Measurements from ENCODE around the gene PRR36.

Gene PRR36

DNA sequence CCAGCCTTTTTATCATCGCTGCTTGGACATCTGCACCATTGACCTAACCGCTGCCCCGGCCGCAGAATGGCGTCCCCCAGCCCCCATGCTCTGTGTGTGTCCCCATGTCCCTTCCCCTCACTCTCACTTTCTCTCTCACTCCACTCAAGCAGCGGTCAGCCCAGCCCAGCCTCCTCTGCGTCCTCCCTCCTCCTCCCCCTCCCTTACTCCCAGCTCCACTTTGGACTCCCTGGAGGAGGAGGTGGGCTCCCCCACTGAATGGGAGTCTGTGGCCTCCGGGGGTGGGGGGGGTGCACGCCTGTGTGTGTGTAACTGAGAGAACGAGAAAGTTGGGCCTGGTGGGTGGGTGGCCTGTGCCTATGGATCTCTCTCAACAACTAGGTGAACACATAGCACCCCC is 31.7 kb upstream of the PRR36 start:
- TF ChIP-seq, protein P1, sequence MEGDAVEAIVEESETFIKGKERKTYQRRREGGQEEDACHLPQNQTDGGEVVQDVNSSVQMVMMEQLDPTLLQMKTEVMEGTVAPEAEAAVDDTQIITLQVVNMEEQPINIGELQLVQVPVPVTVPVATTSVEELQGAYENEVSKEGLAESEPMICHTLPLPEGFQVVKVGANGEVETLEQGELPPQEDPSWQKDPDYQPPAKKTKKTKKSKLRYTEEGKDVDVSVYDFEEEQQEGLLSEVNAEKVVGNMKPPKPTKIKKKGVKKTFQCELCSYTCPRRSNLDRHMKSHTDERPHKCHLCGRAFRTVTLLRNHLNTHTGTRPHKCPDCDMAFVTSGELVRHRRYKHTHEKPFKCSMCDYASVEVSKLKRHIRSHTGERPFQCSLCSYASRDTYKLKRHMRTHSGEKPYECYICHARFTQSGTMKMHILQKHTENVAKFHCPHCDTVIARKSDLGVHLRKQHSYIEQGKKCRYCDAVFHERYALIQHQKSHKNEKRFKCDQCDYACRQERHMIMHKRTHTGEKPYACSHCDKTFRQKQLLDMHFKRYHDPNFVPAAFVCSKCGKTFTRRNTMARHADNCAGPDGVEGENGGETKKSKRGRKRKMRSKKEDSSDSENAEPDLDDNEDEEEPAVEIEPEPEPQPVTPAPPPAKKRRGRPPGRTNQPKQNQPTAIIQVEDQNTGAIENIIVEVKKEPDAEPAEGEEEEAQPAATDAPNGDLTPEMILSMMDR (IDR thresholded peaks at IDR 0.05; ENCODE audit: low read depth, low read length), result no peak
- no peak overlapping the region for H3K4me3 ChIP-seq (ENCODE audit: low read depth, low read length)
- H3K36me3 ChIP-seq, result peaks cover 17% of the 10 kb centered on the region
- H3K27me3 ChIP-seq, result no peaks in the 10 kb centered on the region
- H3K4me1 ChIP-seq, result no peaks in the 10 kb centered on the region
- DNase-seq, result no peak
- H3K9me3 ChIP-seq, result no peaks in the 10 kb centered on the region

DNA sequence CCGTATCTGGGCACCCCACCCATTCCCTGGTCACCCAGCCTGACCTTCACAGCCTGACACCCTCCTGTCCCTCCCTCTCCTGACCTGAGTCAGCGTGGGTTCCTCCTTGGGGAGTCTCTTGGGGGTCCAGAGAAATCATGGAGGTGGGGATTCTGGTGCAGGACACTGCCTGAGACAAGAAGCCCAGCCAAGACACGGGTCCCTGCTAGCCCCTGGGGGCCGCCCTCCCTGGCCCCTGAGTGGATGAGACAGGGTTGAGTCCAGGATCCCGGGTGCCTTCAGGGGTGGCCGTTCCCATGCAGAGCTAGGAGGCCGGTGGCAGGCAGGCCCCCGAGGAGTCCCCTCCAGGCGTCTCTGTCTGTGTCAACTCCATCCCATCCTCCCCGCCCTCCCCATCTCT is 31.1 kb upstream of the PRR36 start:
- H3K27me3 ChIP-seq, result no peaks in the 10 kb centered on the region
- H3K4me3 ChIP-seq (ENCODE audit: low read depth, low read length), result peak overlapping the region; percentile 75; the same call in 1 of the 2 replicates
- TF ChIP-seq, protein P1 (IDR thresholded peaks at IDR 0.05; ENCODE audit: low read depth, low read length), result no peak

DNA sequence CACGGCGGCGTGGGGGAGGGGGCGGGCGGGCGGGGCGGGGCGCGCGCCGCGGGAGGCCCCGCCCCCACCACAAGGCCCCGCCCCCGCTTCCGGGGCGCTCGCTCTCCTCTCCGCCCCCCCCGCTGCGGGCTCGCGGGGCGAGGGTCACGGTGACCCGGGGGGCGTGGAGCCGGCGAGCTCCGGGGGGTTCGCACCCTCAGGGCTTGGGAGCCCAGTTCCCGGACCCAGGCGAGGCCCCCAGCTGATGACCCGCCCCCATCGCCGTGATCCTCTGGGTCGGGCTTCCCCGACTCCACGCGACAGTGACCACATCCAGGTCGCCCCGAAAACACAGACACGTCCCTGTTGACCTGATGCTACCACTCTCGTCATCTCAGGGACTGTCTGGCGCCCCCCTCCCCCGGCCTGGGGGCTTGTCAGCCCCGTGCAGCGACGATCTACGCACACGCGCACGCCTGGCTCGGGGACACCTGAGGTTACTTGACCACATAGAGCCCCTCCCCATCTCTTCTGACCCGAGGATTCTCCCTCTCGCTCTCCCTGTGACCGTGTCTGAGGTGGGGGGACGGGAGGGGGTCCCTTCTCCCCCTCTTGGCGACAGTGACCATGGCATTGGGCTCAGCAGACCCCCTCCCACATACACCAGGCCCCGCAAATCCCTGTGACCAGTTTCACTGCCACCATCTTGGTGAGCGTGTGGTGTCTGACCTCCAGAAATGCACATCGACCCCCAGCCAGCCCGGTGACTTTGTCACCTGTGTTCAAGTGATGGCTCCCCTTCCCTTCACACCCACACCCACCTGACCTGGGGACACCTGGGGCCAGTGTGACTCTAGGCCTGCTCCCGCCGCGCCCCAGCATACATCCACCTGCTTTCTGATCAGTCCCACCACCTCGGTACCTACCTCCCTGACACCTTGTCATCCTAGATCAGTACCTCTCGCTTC is 30.2 kb upstream of the PRR36 start:
- H3K36me3 ChIP-seq, result peaks cover 6% of the 10 kb centered on the region
- TF ChIP-seq, protein P1 (IDR thresholded peaks at IDR 0.05; ENCODE audit: low read depth, low read length), result no peak
- peak; percentile 43 for DNase-seq
- H3K4me1 ChIP-seq, result no peaks in the 10 kb centered on the region
- no peaks in the 10 kb centered on the region for H3K27me3 ChIP-seq
- H3K4me3 ChIP-seq (ENCODE audit: low read depth, low read length), result peak overlapping the region; percentile 75
- no peaks in the 10 kb centered on the region for H3K9me3 ChIP-seq

More for the DNA sequence above, 31.1 kb upstream of the PRR36 start:
- no peaks in the 10 kb centered on the region for H3K4me1 ChIP-seq
- H3K36me3 ChIP-seq, result peaks cover 11% of the 10 kb centered on the region
- DNase-seq, result no peak
- no peaks in the 10 kb centered on the region for H3K9me3 ChIP-seq

DNA sequence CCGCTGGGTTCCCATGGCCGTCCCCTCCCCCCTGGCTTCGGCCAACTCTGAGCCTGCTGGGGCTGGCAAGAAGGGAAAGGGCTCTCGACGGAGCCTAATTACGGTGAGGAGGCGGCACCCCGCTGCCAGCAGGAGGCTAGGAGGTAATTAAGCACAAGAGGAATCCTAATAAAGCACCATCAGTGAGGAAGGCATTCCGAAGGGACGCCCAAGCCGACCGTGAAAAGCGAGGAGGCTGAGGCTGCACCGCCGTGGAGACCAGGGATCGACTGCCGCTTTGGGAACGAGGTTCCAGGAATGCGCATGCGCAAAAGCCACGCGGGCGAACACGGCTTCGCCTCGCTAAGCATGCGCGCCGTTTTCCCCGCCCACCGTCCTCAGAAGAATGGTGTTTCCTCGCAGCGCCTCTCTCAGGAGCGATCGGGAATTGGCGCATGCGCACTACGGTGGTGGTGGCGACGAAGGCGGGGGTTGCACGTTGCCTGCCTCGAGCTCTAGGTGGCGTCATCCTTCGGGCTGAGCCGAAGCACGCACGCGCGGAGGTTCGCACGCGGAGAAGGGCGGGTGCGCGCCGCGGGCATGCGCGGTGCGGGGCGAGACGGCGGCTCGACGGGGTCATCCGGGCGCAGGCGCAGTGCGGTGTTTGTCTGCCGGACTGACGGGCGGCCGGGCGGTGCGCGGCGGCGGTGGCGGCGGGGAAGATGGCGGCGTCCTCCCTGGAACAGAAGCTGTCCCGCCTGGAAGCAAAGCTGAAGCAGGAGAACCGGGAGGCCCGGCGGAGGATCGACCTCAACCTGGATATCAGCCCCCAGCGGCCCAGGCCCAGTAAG is 29.3 kb upstream of the PRR36 start, which contains the start of gene MAP2K7:
Gene MAP2K7, plus strand, starts transcription at position 634 of the 830 bp plus-strand sequence. Its CDS starts 68 bp downstream, at position 702.
- peak; percentile 100 for DNase-seq
- H3K4me1 ChIP-seq, result no peaks in the 10 kb centered on the region
- TF ChIP-seq, protein P1 (IDR thresholded peaks at IDR 0.05; ENCODE audit: low read depth, low read length), result peak; percentile 49
- peaks cover 6% of the 10 kb centered on the region for H3K36me3 ChIP-seq
- no peaks in the 10 kb centered on the region for H3K9me3 ChIP-seq
- peak within 1 kb of the TSS; percentile 82 for H3K4me3 ChIP-seq (ENCODE audit: low read depth, low read length)
- no peaks in the 10 kb centered on the region for H3K27me3 ChIP-seq

DNA sequence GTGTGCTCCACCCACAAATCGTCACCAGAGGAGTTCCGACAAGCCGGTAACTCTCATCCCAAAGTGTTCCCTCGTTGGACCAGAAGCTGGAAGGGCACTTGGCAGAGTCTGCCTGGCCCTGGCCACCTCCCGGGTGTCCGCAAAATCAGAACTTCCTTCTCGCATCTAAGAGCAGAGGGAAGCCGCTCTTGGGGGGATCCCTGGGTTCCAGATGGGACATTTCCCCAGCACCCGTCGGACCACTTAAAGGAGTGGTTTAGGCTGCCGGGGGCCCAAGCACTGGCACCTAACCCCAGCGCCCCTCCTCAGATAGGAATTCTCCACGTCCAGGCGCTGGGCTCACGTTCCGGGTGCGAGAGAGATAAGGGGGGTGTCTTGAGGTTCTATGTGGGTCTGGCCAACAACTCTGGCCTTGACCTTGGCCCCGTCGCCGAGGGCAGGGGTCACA is 28.6 kb upstream of the PRR36 start:
- TF ChIP-seq, protein P1 (IDR thresholded peaks at IDR 0.05; ENCODE audit: low read depth, low read length), result no peak
- no peaks in the 10 kb centered on the region for H3K9me3 ChIP-seq
- peaks cover 6% of the 10 kb centered on the region for H3K36me3 ChIP-seq
- H3K27me3 ChIP-seq, result no peaks in the 10 kb centered on the region
- peak overlapping the region; percentile 82 for H3K4me3 ChIP-seq (ENCODE audit: low read depth, low read length)
- H3K4me1 ChIP-seq, result no peaks in the 10 kb centered on the region
- DNase-seq, result no peak

Data from BE2C (cell line).